H1 (cell line): ENCODE data around the gene ACADSB. TPM values are rescaled to one million over a fixed set of nuclear protein-coding genes. Genes with fewer than 3 reads are reported as not detected.

Experiments
- CBX5 ChIP-seq: fragments of 300-800, 300-1000 bp; sonication (generic); IDR thresholded peaks from 2 replicates; pipeline ENCODE4 v1.7.1; 2016; ENCODE audit warnings: antibody characterized with exemption, low read length, low read depth
- CEBPB ChIP-seq: IDR thresholded peaks from 2 replicates; pipeline ENCODE4 v1.6.1; 2012; ENCODE audit warnings: low read depth, low read length
- CTBP2 ChIP-seq: IDR thresholded peaks from 2 replicates; pipeline ENCODE4 v1.7.0; 2011; ENCODE audit warnings: borderline replicate concordance, mild to moderate bottlenecking, moderate library complexity, mixed read lengths, low read length; ENCODE audit not compliant: insufficient read depth, insufficient read length
- EGR1 ChIP-seq: IDR thresholded peaks from 2 replicates; pipeline ENCODE4 v1.6.1; 2011; ENCODE audit warnings: low read depth, low read length, borderline replicate concordance
- PHF8 ChIP-seq: fragments of 200-600 bp; sonication (generic); conservative IDR thresholded peaks from 2 replicates; pipeline ENCODE4 v1.7.1; 2012; ENCODE audit warnings: low read depth, mild to moderate bottlenecking, inconsistent platforms, low read length, moderate library complexity
- POLR2AphosphoS5 ChIP-seq: IDR thresholded peaks from 2 replicates; pipeline ENCODE4 v1.6.1; 2011; ENCODE audit warnings: low read depth, low read length
- RNF2 ChIP-seq: fragments of 200-900, 300-1000 bp; sonication (generic); IDR thresholded peaks from 2 replicates; pipeline ENCODE4 v1.7.1; 2016; ENCODE audit warnings: borderline replicate concordance, low read depth, mild to moderate bottlenecking, antibody characterized with exemption, low read length; ENCODE audit not compliant: poor library complexity, severe bottlenecking; ENCODE audit errors: missing control alignments
- TAF7 ChIP-seq: optimal IDR thresholded peaks from 2 replicates; pipeline ENCODE3; 2011; ENCODE audit warnings: low read depth, mild to moderate bottlenecking, inconsistent platforms, low read length, moderate library complexity, borderline replicate concordance
- polyA plus RNA-seq, 7 experiments: library from polyadenylated mRNA; depleted of rRNA in 3 of 7; stranded (reverse) in 5 of 7; unstranded in 2 of 7; fragments of >200 nt in 5 of 7; fragments of 200-250 nt in 2 of 7; gene quantifications; 1 replicate in 5 of 7; 2 replicates in 1 of 7; 4 replicates in 1 of 7; pipeline versions ENCODE4 v1.2.1 to v1.2.3, GENCODE V29; 2011 to 2013; ENCODE audit warnings: missing spikeins in 2 of 7, mixed read lengths in 2 of 7
- total RNA-seq: library from RNA; stranded (reverse); fragmentation: NEBNext Ultra II Directional; extraction: Animal tissue kit (Norgen Biotek cat#: 25700); gene quantifications from 2 replicates; pipeline ENCODE4 v1.2.1, GENCODE V29; 2021

Gene ACADSB
- total and polyA plus RNA-seq, 2 of the 8 experiments (the other 6 are each of a cell fraction or from before 2014, with no cell fraction given) = 5.6 to 11.2 TPM

- TF ChIP-seq CEBPB = no peak
- TF ChIP-seq POLR2AphosphoS5 = no peak
- TF ChIP-seq EGR1 = no peak
- TF ChIP-seq RNF2 = no peak
- TF ChIP-seq PHF8 = no peak
- no peak for TF ChIP-seq CTBP2
- TF ChIP-seq CBX5 = no peak
- TF ChIP-seq TAF7 = no peak
Measured at GRCh38 chr10:123000155-123000554, 8.7 kb upstream of the ACADSB start (continued).
